Peyer's patch (tissue), 4 donors: ENCODE measurements around the gene UNKL. TPM values are rescaled to one million over a fixed set of nuclear protein-coding genes. Genes with fewer than 3 reads are reported as not detected.

Experiments used
- DNase-seq, 3 donors: peaks; one replicate each; pipeline ENCODE4 v3.0.0-alpha.2; 2017 to 2019
- H3K27ac ChIP-seq, 4 donors: fragments of 200-600 bp; sonication (generic); one replicate each; pipeline ENCODE4 v1.5.1; 2016 to 2019
- H3K27me3 ChIP-seq, 2 donors: fragments of 200-600 bp; sonication (generic); one replicate each; pipeline ENCODE4 v1.5.1; 2019
- H3K36me3 ChIP-seq, 3 donors: fragments of 200-600 bp; sonication (generic); one replicate each; pipeline ENCODE4 v1.5.1; 2016 to 2019
- H3K4me1 ChIP-seq, 4 donors: fragments of 200-600 bp; sonication (generic); one replicate each; pipeline ENCODE4 v1.5.1; 2016 to 2019
- H3K4me3 ChIP-seq, 4 donors: fragments of 200-600 bp; sonication (generic); 1 replicate in 3 of 4; 2 replicates in 1 of 4; pipeline ENCODE4 v1.5.1; 2016 to 2019; ENCODE audit warnings: mild to moderate bottlenecking in 1 of 4
- H3K9me3 ChIP-seq, 4 donors: fragments of 200-600 bp; sonication (generic); one replicate each; pipeline ENCODE4 v1.5.1; 2016 to 2019; ENCODE audit warnings: mild to moderate bottlenecking in 1 of 4
- CTCF ChIP-seq, 6 experiments: fragments of 450-650 bp in 4 of 6; fragments of 200-600 bp in 2 of 6; sonication (generic) in 1 of 6; IDR thresholded peaks; one replicate each; pipeline ENCODE4 v1.5.1; 2017 to 2019; ENCODE audit warnings: antibody characterized with exemption in 6 of 6, mild to moderate bottlenecking in 3 of 6, moderate library complexity in 1 of 6
- POLR2A ChIP-seq, 2 donors: fragments of 450-650 bp; IDR thresholded peaks; one replicate each; pipeline ENCODE4 v1.5.1; 2017; ENCODE audit warnings: antibody characterized with exemption in 2 of 2, mild to moderate bottlenecking in 2 of 2, moderate library complexity in 2 of 2
- total RNA-seq, 4 donors: library from RNA; depleted of rRNA; stranded (reverse); fragments of >200 nt; gene quantifications; one replicate each; pipeline ENCODE4 v1.1.0, GENCODE V29; 2016

The UNKL gene
- total RNA-seq, 4 donors from 2014 or later: 10.9 to 113 (median 38.4) TPM

- DNase-seq: no peak
- no peak overlapping the region for H3K27ac ChIP-seq
- H3K4me3 ChIP-seq: no peak overlapping the region
- no peaks in the 10 kb centered on the region for H3K9me3 ChIP-seq
- peaks cover 0 to 13% (median 3%) of the 10 kb centered on the region in 4 donors for H3K4me1 ChIP-seq
- TF ChIP-seq CTCF (IDR thresholded peaks at IDR 0.05): no peak
- TF ChIP-seq POLR2A (IDR thresholded peaks at IDR 0.05): no peak
- peaks cover 0 to 84% (median 0%) of the 10 kb centered on the region in 3 donors for H3K36me3 ChIP-seq
- H3K27me3 ChIP-seq: no peaks in the 10 kb centered on the region
Measured at GRCh38 chr16:1449201-1449788, 34.8 kb upstream of the UNKL start.

- H3K4me3 ChIP-seq: no peak overlapping the region
- no peak for DNase-seq
- H3K36me3 ChIP-seq: peaks cover 0 to 78% (median 0%) of the 10 kb centered on the region in 3 donors
- H3K27me3 ChIP-seq: no peaks in the 10 kb centered on the region
- no peak for TF ChIP-seq CTCF (IDR thresholded peaks at IDR 0.05)
- no peak for TF ChIP-seq POLR2A (IDR thresholded peaks at IDR 0.05)
- no peaks in the 10 kb centered on the region for H3K9me3 ChIP-seq
- peaks cover 0 to 13% (median 3%) of the 10 kb centered on the region in 4 donors for H3K4me1 ChIP-seq
- H3K27ac ChIP-seq: no peak overlapping the region
Measured at GRCh38 chr16:1448536-1449116, 34.1 kb upstream of the UNKL start.

GRCh38 chr16:1447965-1448364 is 33.5 kb upstream of the UNKL start:
- no peak overlapping the region for H3K27ac ChIP-seq
- peaks cover 0 to 13% (median 3%) of the 10 kb centered on the region in 4 donors for H3K4me1 ChIP-seq
- no peak for DNase-seq
- TF ChIP-seq POLR2A (IDR thresholded peaks at IDR 0.05) (no peak), CTCF (IDR thresholded peaks at IDR 0.05) (no peak)
- no peak overlapping the region for H3K4me3 ChIP-seq
- H3K9me3 ChIP-seq: no peaks in the 10 kb centered on the region
- H3K27me3 ChIP-seq: no peaks in the 10 kb centered on the region
- H3K36me3 ChIP-seq: peaks cover 0 to 72% (median 0%) of the 10 kb centered on the region in 3 donors

GRCh38 chr16:1446296-1447080 is 32.0 kb upstream of the UNKL start:
- no peak overlapping the region for H3K4me3 ChIP-seq
- H3K36me3 ChIP-seq: peaks cover 0 to 58% (median 0%) of the 10 kb centered on the region in 3 donors
- TF ChIP-seq POLR2A (IDR thresholded peaks at IDR 0.05): no peak
- no peak for TF ChIP-seq CTCF (IDR thresholded peaks at IDR 0.05)
- DNase-seq: no peak
- peaks cover 0 to 13% (median 3%) of the 10 kb centered on the region in 4 donors for H3K4me1 ChIP-seq
- H3K27me3 ChIP-seq: no peaks in the 10 kb centered on the region
- H3K27ac ChIP-seq: peak overlapping the region in 1 of 4 donors; percentile 88
- no peaks in the 10 kb centered on the region for H3K9me3 ChIP-seq

GRCh38 chr16:1445518-1446203 is 31.2 kb upstream of the UNKL start:
- peak in 1 of 3 donors; percentile 24 for DNase-seq
- H3K27ac ChIP-seq: peak overlapping the region in 2 of 4 donors; percentile 57 to 88
- no peaks in the 10 kb centered on the region for H3K9me3 ChIP-seq
- peaks cover 0 to 51% (median 0%) of the 10 kb centered on the region in 3 donors for H3K36me3 ChIP-seq
- TF ChIP-seq POLR2A (IDR thresholded peaks at IDR 0.05): no peak
- TF ChIP-seq CTCF (IDR thresholded peaks at IDR 0.05): no peak
- peaks cover 0 to 13% (median 3%) of the 10 kb centered on the region in 4 donors for H3K4me1 ChIP-seq
- no peaks in the 10 kb centered on the region for H3K27me3 ChIP-seq
- H3K4me3 ChIP-seq: no peak overlapping the region
